ENCODE data around the gene SLC25A26. TPM values are rescaled to one million over a fixed set of nuclear protein-coding genes. Genes with fewer than 3 reads are reported as not detected.

The SLC25A26 gene
- total RNA-seq, 1 experiment from 2014 or later, result 23.8 TPM

- intact Hi-C loops (cut with micrococcal nuclease), result no loop called here
- Histone ChIP-seq H3K4me1 (ENCODE audit: control insufficient read depth in 1 of 2, insufficient read depth in 2 of 2, low read length in 2 of 2) (peaks cover 8 to 11% of the 10 kb centered on the region in 2 experiments; a peak in 3 of 4 replicates), H2AFZ (ENCODE audit: low read depth, low read length, poor library complexity, severe bottlenecking) (no peak overlapping the region), H3K9me2 (ENCODE audit: insufficient read depth) (no peaks in the 10 kb centered on the region), H3K9me3 (ENCODE audit: control insufficient read depth in 1 of 2, insufficient read depth in 1 of 2, low read depth in 1 of 2, low read length in 2 of 2) (no peaks in the 10 kb centered on the region), H3K4me2 (ENCODE audit: low read length) (no peak overlapping the region), H3K36me3 (ENCODE audit: control insufficient read depth in 1 of 2, insufficient read depth in 2 of 2, low read length in 2 of 2) (peaks cover 2 to 11% of the 10 kb centered on the region in 2 experiments; a peak in 1 of 4 replicates), H3K4me3 (replicated peaks in 1 of 2; ENCODE audit: low read depth in 1 of 2, low read length in 2 of 2) (no peak overlapping the region), H3K27ac (ENCODE audit: low read depth, low read length) (no peak overlapping the region), H4K20me1 (ENCODE audit: insufficient read depth) (no peaks in the 10 kb centered on the region), H3K79me2 (ENCODE audit: insufficient read depth, low read length) (no peaks in the 10 kb centered on the region), H3K27me3 (ENCODE audit: insufficient read depth, low read length) (no peaks in the 10 kb centered on the region), H3K9ac (ENCODE audit: low read length) (no peak overlapping the region)
- no TSS peak for BruUV-seq (replicated peaks)
- TF ChIP-seq RAD21 (IDR thresholded peaks at IDR 0.05; ENCODE audit: low read depth), result no peak
- no peak for TF ChIP-seq POLR2AphosphoS5 (IDR thresholded peaks at IDR 0.05; ENCODE audit: low read depth, low read length)
- TF ChIP-seq REST (IDR thresholded peaks at IDR 0.05; ENCODE audit: low read depth), result no peak
- no peak for TF ChIP-seq YY1 (IDR thresholded peaks at IDR 0.05; ENCODE audit: extremely low read depth, insufficient replicate concordance, low read depth, low read length)
- no peak for TF ChIP-seq CTCF (IDR thresholded peaks at IDR 0.05 in 2 of 3, conservative IDR thresholded peaks at IDR 0.05 in 1 of 3; ENCODE audit: borderline replicate concordance in 1 of 3, insufficient read depth in 1 of 3, low read depth in 2 of 3, low read length in 2 of 3)
- no peak for TF ChIP-seq EZH2 (IDR thresholded peaks at IDR 0.05)
- ChIA-PET CTCF (no interaction called here), RAD21 (ENCODE audit: low non-redundant PET in 1 of 2, low total read pairs in 2 of 2, uncharacterized antibody in 2 of 2, unreplicated experiment in 2 of 2) (no interaction called here), POLR2A (no interaction called here)
- DNase-seq (ENCODE audit: low read depth, low spot score) (no peak), ATAC-seq (no peak)
These were observed 158.8 kb downstream of the SLC25A26 start for GRCh38 chr3:66379565-66379964.

Data from HCT116 (cell line).